ENCODE results near the gene NRG3.

GRCh38 chr10:82394987-82395386 is 520.0 kb downstream of the NRG3 start:
- TF ChIP-seq RAD21 (IDR thresholded peaks at IDR 0.05; ENCODE audit: low read length), result no peak
- no peak for TF ChIP-seq CTCF (conservative IDR thresholded peaks at IDR 0.05; ENCODE audit: low read depth, low read length)
- no peak for TF ChIP-seq SMC3 (IDR thresholded peaks at IDR 0.05; ENCODE audit: low read depth, low read length)
- TF ChIP-seq CEBPB (IDR thresholded peaks at IDR 0.05; ENCODE audit: low read depth, low read length), result no peak
- TF ChIP-seq USF2 (IDR thresholded peaks at IDR 0.05; ENCODE audit: low read depth, low read length), result no peak
- no peak for TF ChIP-seq POLR2A (IDR thresholded peaks at IDR 0.05; ENCODE audit: low read depth, low read length)
- TF ChIP-seq FOS (IDR thresholded peaks at IDR 0.05; ENCODE audit: low read depth, low read length), result no peak
- TF ChIP-seq MXI1 (IDR thresholded peaks at IDR 0.05; ENCODE audit: borderline replicate concordance, low read depth, low read length), result no peak
- no peak for TF ChIP-seq BHLHE40 (IDR thresholded peaks at IDR 0.05; ENCODE audit: low read depth, low read length)
- no peak for TF ChIP-seq RFX5 (IDR thresholded peaks at IDR 0.05; ENCODE audit: low read depth, low read length)

Measured in IMR-90 (cell line).